Spleen (tissue), 11 donors: ENCODE data around the gene TWF2. TPM values are rescaled to one million over a fixed set of nuclear protein-coding genes. Genes with fewer than 3 reads are reported as not detected.
"Not testable (repeated sequence)": the region's sequence is repeated elsewhere in the genome, so short reads cannot be mapped to it uniquely, and the experiment has no call there.

Source experiments
- DNase-seq: peaks from one replicate; pipeline ENCODE4 v3.0.0-alpha.2; 2020
- H3K27ac ChIP-seq, 8 donors: fragments of 200-600 bp; sonication (generic) in 7 of 8; 1 replicate in 4 of 8; 2 replicates in 4 of 8; pipeline versions ENCODE4 v1.5.0 to v1.8.0; 2016 to 2021; ENCODE audit warnings: inconsistent platforms in 4 of 8, mild to moderate bottlenecking in 4 of 8, moderate library complexity in 1 of 8
- H3K27me3 ChIP-seq, 7 donors: fragments of 200-600 bp; sonication (generic) in 6 of 7; replicated peaks in 1 of 7; 1 replicate in 4 of 7; 2 replicates in 3 of 7; pipeline versions ENCODE4 v1.5.0 to v1.8.0; 2016 to 2021; ENCODE audit warnings: inconsistent platforms in 3 of 7, mild to moderate bottlenecking in 1 of 7
- H3K36me3 ChIP-seq, 6 donors: fragments of 200-600 bp; sonication (generic) in 5 of 6; 1 replicate in 4 of 6; 2 replicates in 2 of 6; pipeline versions ENCODE4 v1.5.0 to v1.8.0; 2016 to 2021; ENCODE audit warnings: inconsistent platforms in 2 of 6
- H3K4me1 ChIP-seq, 6 donors: fragments of 200-600 bp; sonication (generic) in 5 of 6; 1 replicate in 3 of 6; 2 replicates in 3 of 6; pipeline versions ENCODE4 v1.5.0 to v1.8.0; 2016 to 2021; ENCODE audit warnings: inconsistent platforms in 3 of 6
- H3K4me3 ChIP-seq, 8 donors: fragments of 200-600 bp; sonication (generic) in 7 of 8; 1 replicate in 4 of 8; 2 replicates in 4 of 8; pipeline versions ENCODE4 v1.5.0 to v1.8.0; 2016 to 2021; ENCODE audit warnings: inconsistent platforms in 4 of 8, mild to moderate bottlenecking in 4 of 8, moderate library complexity in 2 of 8
- H3K9me3 ChIP-seq, 8 donors: fragments of 200-600 bp; sonication (generic) in 7 of 8; 1 replicate in 4 of 8; 2 replicates in 4 of 8; pipeline versions ENCODE4 v1.5.0 to v1.8.0; 2016 to 2021; ENCODE audit warnings: inconsistent platforms in 4 of 8
- CTCF ChIP-seq, 11 experiments: fragments of 200-600 bp in 7 of 11; fragments of 450-650 bp in 4 of 11; sonication (generic) in 4 of 11; IDR thresholded peaks in 8 of 11; conservative IDR thresholded peaks in 3 of 11; 1 replicate in 7 of 11; 2 replicates in 4 of 11; pipeline versions ENCODE4 v1.4.0 to v1.8.0; 2016 to 2021; ENCODE audit warnings: antibody characterized with exemption in 11 of 11, inconsistent platforms in 4 of 11, mild to moderate bottlenecking in 1 of 11
- POLR2A ChIP-seq, 3 donors: fragments of 450-650 bp; IDR thresholded peaks; one replicate each; pipeline ENCODE4 v1.5.1; 2017; ENCODE audit warnings: antibody characterized with exemption in 3 of 3, mild to moderate bottlenecking in 1 of 3
- POLR2AphosphoS5 ChIP-seq, 3 donors: sonication (generic); formaldehyde crosslinking; IDR thresholded peaks; one replicate each; pipeline ENCODE4 v1.5.1; 2017; ENCODE audit warnings: antibody characterized with exemption in 3 of 3
- WGBS, 5 donors: extraction: QIAGEN DNeasy Blood & Tissue Kit in 3 of 5; methylation state at CpG; one replicate each; pipeline versions ENCODE4 v1.1.5 to v1.1.7; 2013 to 2018; 5-methylcytosine and 5-hydroxymethylcytosine counted together
- intact Hi-C: fragments of 100-400 bp; cut with DNase I; formaldehyde crosslinking; loops from one replicate; pipeline ENCODE4 v1.15.0; 2023; ENCODE audit warnings: low total_unique reads
- polyA plus RNA-seq, 3 donors: library from polyadenylated mRNA; stranded (reverse); fragments of 200-250 nt; gene quantifications; one replicate each; pipeline ENCODE4 v1.2.1, GENCODE V29; 2013
- total RNA-seq, 7 donors: library from RNA; depleted of rRNA in 3 of 7; stranded (reverse); fragments of >200 nt in 3 of 7; fragmentation: NEBNext Ultra II Directional in 4 of 7; extraction: Animal tissue kit (Norgen Biotek cat#: 25700) in 4 of 7; gene quantifications; one replicate each; pipeline versions ENCODE4 v1.1.0 to v1.2.1, GENCODE V29; 2016 to 2021
- donor health status: healthy with polysubstance abuse.
- donor health status: DM: no; HTN: no; CAD: no; lungs with moderate emphysema.
- donor health status: DM: no; HTN: no; CAD: no.
- donor health status: Bipolar disorder and iron deficiency.
- donor health status: healthy.
- donor health status: DM: no; HTN: no; CAD: no.
- donor health status: DM: yes; HTN: yes; CAD: no.

TWF2 gene
- total and polyA plus RNA-seq, 10 donors, result 47.3 to 109 (median 68.0) TPM

GRCh38 chr3:52278510-52279069 lies 39.6 kb upstream of the TWF2 start, which contains the start of gene WDR82:
Gene WDR82, minus strand, starts transcription at chr3:52278649. Its CDS starts 288 bp downstream, at chr3:52278361.
- Histone ChIP-seq H3K4me3 (peak within 1 kb of the TSS; percentile 66 to 95 (median 82)), H3K36me3 (peaks cover 0 to 24% (median 8%) of the 10 kb centered on the region in 6 donors), H3K27ac (peak within 1 kb of the TSS; percentile 94 to 99 (median 98)), H3K4me1 (peaks cover 40 to 89% (median 68%) of the 10 kb centered on the region in 6 donors), H3K27me3 (no peaks in the 10 kb centered on the region), H3K9me3 (no peaks in the 10 kb centered on the region)
- 0 to 1% (median 0%) methylated on average over 24 to 58 of the region's 58 CpGs for WGBS, 5 donors
- TF ChIP-seq CTCF (IDR thresholded peaks at IDR 0.05 in 8 of 11, conservative IDR thresholded peaks at IDR 0.05 in 3 of 11) (peak in 9 of 11 experiments; percentile 30 to 64 (median 46)), POLR2A (IDR thresholded peaks at IDR 0.05) (peak in 1 of 3 donors; percentile 60), POLR2AphosphoS5 (IDR thresholded peaks at IDR 0.05) (peak; percentile 94 to 97 (median 96))
- intact Hi-C loops, result loop anchor here (5.0 kb wide), 1 partner anchor 41 kb away; the partner anchor contains the start of gene TWF2
- peak; percentile 100 for DNase-seq

GRCh38 chr3:52277972-52278509 lies 39.1 kb upstream of the TWF2 start:
- peak; percentile 94 for DNase-seq
- WGBS, 5 donors, result 0 to 1% (median 0%) methylated on average over 36 to 54 of the region's 54 CpGs
- H3K27ac ChIP-seq, result peak overlapping the region; percentile 94 to 99 (median 98)
- H3K4me1 ChIP-seq, result peaks cover 43 to 89% (median 71%) of the 10 kb centered on the region in 6 donors
- H3K4me3 ChIP-seq, result peak overlapping the region; percentile 66 to 95 (median 82)
- H3K27me3 ChIP-seq, result no peaks in the 10 kb centered on the region
- peak in 9 of 11 experiments; percentile 15 to 54 (median 47) for TF ChIP-seq CTCF (IDR thresholded peaks at IDR 0.05 in 8 of 11, conservative IDR thresholded peaks at IDR 0.05 in 3 of 11)
- TF ChIP-seq POLR2A (IDR thresholded peaks at IDR 0.05), result no peak
- no peaks in the 10 kb centered on the region for H3K9me3 ChIP-seq
- H3K36me3 ChIP-seq, result peaks cover 0 to 28% (median 12%) of the 10 kb centered on the region in 6 donors
- intact Hi-C loops, result loop anchor here (5.0 kb wide), 1 partner anchor 41 kb away; the partner anchor contains the start of gene TWF2

GRCh38 chr3:52277071-52277964 lies 38.4 kb upstream of the TWF2 start:
- peaks cover 51 to 89% (median 72%) of the 10 kb centered on the region in 6 donors for H3K4me1 ChIP-seq
- TF ChIP-seq CTCF (IDR thresholded peaks at IDR 0.05 in 8 of 11, conservative IDR thresholded peaks at IDR 0.05 in 3 of 11) (no peak), POLR2AphosphoS5 (IDR thresholded peaks at IDR 0.05) (peak; percentile 85 to 93 (median 87)), POLR2A (IDR thresholded peaks at IDR 0.05) (peak in 1 of 3 donors; percentile 35)
- peak; percentile 93 for DNase-seq
- H3K36me3 ChIP-seq, result peaks cover 0 to 35% (median 16%) of the 10 kb centered on the region in 6 donors
- H3K9me3 ChIP-seq, result no peaks in the 10 kb centered on the region
- 2% methylated on average over 28 of the region's 28 CpGs for WGBS, 5 donors
- no peaks in the 10 kb centered on the region for H3K27me3 ChIP-seq
- intact Hi-C loops, result loop anchor here (5.0 kb wide), 1 partner anchor 40 kb away; the partner anchor contains the start of gene TWF2
- H3K4me3 ChIP-seq, result peak overlapping the region; percentile 66 to 95 (median 82)
- peak overlapping the region; percentile 94 to 99 (median 98) for H3K27ac ChIP-seq

- peak overlapping the region in 2 of 8 donors; percentile 83 to 95 for H3K4me3 ChIP-seq
- H3K4me1 ChIP-seq, result peaks cover 75 to 90% (median 85%) of the 10 kb centered on the region in 6 donors
- intact Hi-C loops, result loop anchor here (5.0 kb wide), 1 partner anchor 37 kb away; the partner anchor contains the start of gene TWF2
Observed at GRCh38 chr3:52274781-52275180, 35.8 kb upstream of the TWF2 start.

More at GRCh38 chr3:52274781-52275180, 35.8 kb upstream of the TWF2 start:
- peaks cover 0 to 53% (median 19%) of the 10 kb centered on the region in 6 donors for H3K36me3 ChIP-seq
- peak overlapping the region in 3 of 8 donors; percentile 98 to 99 (median 99) for H3K27ac ChIP-seq
- H3K27me3 ChIP-seq, H3K9me3 ChIP-seq: not testable (repeated sequence)
- WGBS, 5 donors, result 84 to 91% (median 87%) methylated on average over 18 of the region's 18 CpGs
- DNase-seq, result peak; percentile 66
